ENCODE data around the gene TRIP12.

Gene TRIP12

GRCh38 chr2:229896857-229897256 is 25.0 kb downstream of the TRIP12 start (continued):
- no peak for TF ChIP-seq SALL2 (tag by site-specific recombination; IDR thresholded peaks at IDR 0.05; ENCODE audit: borderline replicate concordance)
- no peak for TF ChIP-seq ZNF311 (tag by site-specific recombination; IDR thresholded peaks at IDR 0.05; ENCODE audit: borderline replicate concordance)
- TF ChIP-seq REPIN1 (tag by site-specific recombination; IDR thresholded peaks at IDR 0.05; ENCODE audit: low read depth) = no peak
- TF ChIP-seq ZNF501 (tag by site-specific recombination; IDR thresholded peaks at IDR 0.05) = no peak

- peaks cover 0 to 5% of the 10 kb centered on the region in 2 experiments; a peak in 2 of 3 replicates for H3K36me3 ChIP-seq (ENCODE audit: control insufficient read depth in 2 of 2, insufficient read depth in 1 of 2, low read length in 2 of 2)
- TF ChIP-seq SCRT1 (tag by site-specific recombination; IDR thresholded peaks at IDR 0.05; ENCODE audit: borderline replicate concordance) = peak; percentile 92
- TF ChIP-seq PRDM10 (tag by site-specific recombination; IDR thresholded peaks at IDR 0.05) = no peak
- TF ChIP-seq SCRT2 (tag by site-specific recombination; IDR thresholded peaks at IDR 0.05) = peak; percentile 91
- CTCF ChIA-PET = no interaction called here
- H3K9me3 ChIP-seq (ENCODE audit: control insufficient read depth, insufficient read depth, low read depth, low read length) = no peaks in the 10 kb centered on the region
- POLR2A ChIA-PET = no interaction called here
- H3K27ac ChIP-seq (ENCODE audit: extremely low read depth, low read depth, low read length) = no peak overlapping the region
- 0 out of 2 replicates have a peak, but pooled peaks cover 2% of the 10 kb centered on the region for H3K4me1 ChIP-seq (ENCODE audit: control insufficient read depth, insufficient read depth, low read length)
- no peak overlapping the region for H3K4me3 ChIP-seq (ENCODE audit: low read depth, low read length)
Measured at GRCh38 chr2:229889023-229889422, 32.8 kb downstream of the TRIP12 start.

- no peak overlapping the region for H3K4me3 ChIP-seq (ENCODE audit: low read depth, low read length)
- 0 out of 2 replicates have a peak, but pooled peaks cover 2% of the 10 kb centered on the region for H3K4me1 ChIP-seq (ENCODE audit: control insufficient read depth, insufficient read depth, low read length)
- ChIA-PET CTCF (interaction anchor here (1.2 kb wide), 1 partner anchor 14 kb away, joined by 4 read pairs; no protein-coding TSS in a partner anchor), POLR2A (no interaction called here)
- H3K9me3 ChIP-seq (ENCODE audit: control insufficient read depth, insufficient read depth, low read depth, low read length) = no peaks in the 10 kb centered on the region
- H3K27ac ChIP-seq (ENCODE audit: extremely low read depth, low read depth, low read length) = no peak overlapping the region
- peaks cover 0 to 5% of the 10 kb centered on the region in 2 experiments; a peak in 2 of 3 replicates for H3K36me3 ChIP-seq (ENCODE audit: control insufficient read depth in 2 of 2, insufficient read depth in 1 of 2, low read length in 2 of 2)
- no peak for TF ChIP-seq ZNF747 (tag by site-specific recombination; IDR thresholded peaks at IDR 0.05)
- no peak for TF ChIP-seq ZNF239 (tag by site-specific recombination; IDR thresholded peaks at IDR 0.05)
- no peak for TF ChIP-seq ZNF394 (tag by site-specific recombination; IDR thresholded peaks at IDR 0.05; ENCODE audit: borderline replicate concordance)
- TF ChIP-seq SP3 (tag by site-specific recombination; IDR thresholded peaks at IDR 0.05) = no peak
- TF ChIP-seq ZNF366 (tag by site-specific recombination; conservative IDR thresholded peaks at IDR 0.05) = no peak
- no peak for TF ChIP-seq ZEB2 (tag by site-specific recombination; IDR thresholded peaks at IDR 0.05)
- no peak for TF ChIP-seq ZNF501 (tag by site-specific recombination; IDR thresholded peaks at IDR 0.05)
- no peak for TF ChIP-seq ZFP37 (tag by site-specific recombination; IDR thresholded peaks at IDR 0.05)
- no peak for TF ChIP-seq ZSCAN30 (tag by site-specific recombination; IDR thresholded peaks at IDR 0.05)
- TF ChIP-seq SP2 (tag by site-specific recombination; IDR thresholded peaks at IDR 0.05) = no peak
- no peak for TF ChIP-seq ZNF548 (tag by site-specific recombination; IDR thresholded peaks at IDR 0.05)
- TF ChIP-seq PATZ1 (tag by site-specific recombination; IDR thresholded peaks at IDR 0.05) = no peak
Measured at GRCh38 chr2:229888031-229888430, 33.8 kb downstream of the TRIP12 start.
